ENCODE results near the gene CELSR3.

Gene CELSR3

GRCh38 chr3:48655606-48656005, 7.1 kb downstream of the CELSR3 start:
- DNase-seq (ENCODE audit: low read depth), result no peak
- TF ChIP-seq CTCF (IDR thresholded peaks at IDR 0.05; ENCODE audit: low read length, missing control alignments), result no peak
- H3K4me3 ChIP-seq (replicated peaks; ENCODE audit: low read depth, low read length), result no peak overlapping the region

DNA sequence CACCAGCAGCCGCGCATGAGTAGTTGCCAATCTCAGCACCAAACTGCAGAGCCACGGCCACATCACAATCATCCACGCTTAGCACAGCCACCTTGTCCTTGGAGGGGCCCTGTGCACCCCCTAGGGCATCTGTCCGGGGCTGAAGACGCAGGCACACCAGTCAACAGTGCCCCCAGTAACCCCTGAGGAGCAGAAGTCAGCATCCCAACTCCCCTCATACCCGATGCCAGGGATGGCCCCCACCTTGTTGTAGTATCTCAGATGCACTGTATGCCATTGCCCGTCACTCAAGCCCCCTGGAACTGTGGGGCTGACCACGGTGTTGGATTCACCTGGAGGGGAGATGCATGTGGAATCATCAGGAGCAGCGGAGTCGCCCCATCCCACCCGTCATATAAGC, 7.6 kb downstream of the CELSR3 start:
- no peak for TF ChIP-seq CTCF (IDR thresholded peaks at IDR 0.05; ENCODE audit: low read length, missing control alignments)
- DNase-seq (ENCODE audit: low read depth), result no peak
- no peak overlapping the region for H3K4me3 ChIP-seq (replicated peaks; ENCODE audit: low read depth, low read length)

- TF ChIP-seq CTCF (IDR thresholded peaks at IDR 0.05; ENCODE audit: low read length, missing control alignments), result no peak
- DNase-seq (ENCODE audit: low read depth), result no peak
- H3K4me3 ChIP-seq (replicated peaks; ENCODE audit: low read depth, low read length), result no peak overlapping the region
Measured at GRCh38 chr3:48652923-48653715, 9.6 kb downstream of the CELSR3 start.

DNA sequence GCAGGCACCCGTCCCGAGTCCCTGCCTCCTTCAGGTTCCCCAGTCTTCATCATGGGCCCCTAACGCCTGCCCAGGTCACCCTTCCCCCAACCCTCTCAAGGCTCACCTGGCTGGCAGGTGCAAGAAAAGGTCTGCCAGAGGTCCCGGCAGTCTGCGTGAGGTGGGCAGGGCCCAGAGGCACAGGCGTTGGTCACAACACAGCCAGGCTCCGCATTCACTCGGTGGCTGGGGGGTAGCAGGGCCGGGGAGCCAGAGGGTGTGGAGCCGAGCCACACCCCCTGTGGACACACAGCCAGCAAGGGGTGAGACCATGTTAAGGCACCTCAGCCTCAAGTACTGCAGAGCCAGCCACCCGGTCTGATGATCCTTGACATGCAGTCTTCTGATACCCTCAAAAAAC, 10.9 kb downstream of the CELSR3 start:
- no peak for TF ChIP-seq CTCF (IDR thresholded peaks at IDR 0.05; ENCODE audit: low read length, missing control alignments)
- no peak overlapping the region for H3K4me3 ChIP-seq (replicated peaks; ENCODE audit: low read depth, low read length)
- DNase-seq (ENCODE audit: low read depth), result no peak

GRCh38 chr3:48650723-48651122, 12.0 kb downstream of the CELSR3 start:
- no peak overlapping the region for H3K4me3 ChIP-seq (replicated peaks; ENCODE audit: low read depth, low read length)
- TF ChIP-seq CTCF (IDR thresholded peaks at IDR 0.05; ENCODE audit: low read length, missing control alignments), result no peak
- DNase-seq (ENCODE audit: low read depth), result no peak

DNA sequence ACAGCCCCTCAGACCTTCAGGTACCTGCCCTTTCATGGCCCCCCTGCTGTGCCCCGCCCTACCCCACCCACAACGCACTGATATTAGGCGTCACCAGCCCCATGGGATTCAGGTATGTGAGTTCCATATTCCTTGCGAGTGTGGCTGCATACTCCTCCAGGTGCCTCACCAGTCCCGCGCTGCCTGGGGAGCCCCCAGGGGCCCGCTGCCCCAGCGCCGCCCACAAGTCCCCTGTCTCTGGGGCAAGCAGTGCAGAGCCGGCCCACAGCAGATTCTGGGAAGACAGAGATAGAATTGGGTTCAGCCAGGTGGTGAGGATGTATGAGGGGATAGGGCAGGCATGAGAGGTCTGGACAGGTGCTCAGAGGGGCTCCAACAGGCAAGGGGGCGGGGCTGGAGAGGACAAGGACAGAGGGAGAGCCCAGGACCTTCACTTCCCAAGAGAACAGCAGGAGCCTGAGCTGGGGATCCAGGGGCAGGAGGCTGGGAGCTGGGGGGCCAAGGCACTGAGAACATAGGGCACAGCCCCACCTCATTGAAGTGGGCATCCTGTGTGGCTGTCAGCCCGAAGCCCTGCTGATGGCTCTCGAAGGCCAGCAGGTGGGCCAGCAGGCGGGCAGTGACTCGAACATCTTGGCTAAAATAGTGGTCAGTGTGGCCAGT, 14.4 kb downstream of the CELSR3 start:
- no peak for DNase-seq (ENCODE audit: low read depth)
- H3K4me3 ChIP-seq (replicated peaks; ENCODE audit: low read depth, low read length), result no peak overlapping the region
- TF ChIP-seq CTCF (IDR thresholded peaks at IDR 0.05; ENCODE audit: low read length, missing control alignments), result no peak

All from fibroblast of pulmonary artery (primary cell).